Suprapubic skin (tissue), 4 donors: ENCODE data around the gene CGB2.

Experiments
- CTCF ChIP-seq, 2 donors: fragments of 200-600 bp in 1 of 2; fragments of 450-650 bp in 1 of 2; sonication (generic) in 1 of 2; IDR thresholded peaks; one replicate each; pipeline ENCODE4 v1.5.1; 2016 to 2019; ENCODE audit warnings: antibody characterized with exemption in 2 of 2, mild to moderate bottlenecking in 1 of 2, moderate library complexity in 1 of 2
- EP300 ChIP-seq: sonication (generic); formaldehyde crosslinking; IDR thresholded peaks from one replicate; pipeline ENCODE4 v1.6.1; 2017; ENCODE audit warnings: antibody characterized with exemption
- POLR2A ChIP-seq, 2 donors: fragments of 450-650 bp; IDR thresholded peaks; one replicate each; pipeline ENCODE4 v1.6.1; 2017; ENCODE audit warnings: antibody characterized with exemption in 2 of 2, mild to moderate bottlenecking in 2 of 2, moderate library complexity in 2 of 2
- POLR2AphosphoS5 ChIP-seq, 3 donors: sonication (generic); formaldehyde crosslinking; IDR thresholded peaks; one replicate each; pipeline ENCODE4 v1.6.1; 2017; ENCODE audit warnings: antibody characterized with exemption in 3 of 3

- TF ChIP-seq EP300 (no peak), CTCF (IDR thresholded peaks at IDR 0.05) (no peak), POLR2AphosphoS5 (IDR thresholded peaks at IDR 0.05) (no peak), POLR2A (IDR thresholded peaks at IDR 0.05) (no peak)
Measured at GRCh38 chr19:49080392-49080791, 48.7 kb downstream of the CGB2 start.
